Caki2 (cell line): ENCODE data around the gene RASGEF1C. TPM values are rescaled to one million over a fixed set of nuclear protein-coding genes. Genes with fewer than 3 reads are reported as not detected.

ENCODE experiments used
- DNase-seq: peaks from one replicate; pipeline ENCODE4 v3.0.0-alpha.2; 2015; ENCODE audit warnings: low read depth
- in situ Hi-C: cut with HindIII; loops from 2 replicates; pipeline ENCODE4 v1.10.0; 2016; ENCODE audit warnings: low sequenced_read_pairs, low pct_unique_long_range_greater_than_20kb, mixed read lengths
- total RNA-seq: library from RNA; depleted of rRNA; stranded (reverse); fragments of >200 nt; shearing (Covaris generic); gene quantifications from 2 replicates; pipeline ENCODE4 v1.2.3, GENCODE V29; 2014; ENCODE audit warnings: low replicate concordance; rRNA removed

RASGEF1C gene
- total RNA-seq, 1 experiment from 2014 or later, result 0.64 TPM

DNA sequence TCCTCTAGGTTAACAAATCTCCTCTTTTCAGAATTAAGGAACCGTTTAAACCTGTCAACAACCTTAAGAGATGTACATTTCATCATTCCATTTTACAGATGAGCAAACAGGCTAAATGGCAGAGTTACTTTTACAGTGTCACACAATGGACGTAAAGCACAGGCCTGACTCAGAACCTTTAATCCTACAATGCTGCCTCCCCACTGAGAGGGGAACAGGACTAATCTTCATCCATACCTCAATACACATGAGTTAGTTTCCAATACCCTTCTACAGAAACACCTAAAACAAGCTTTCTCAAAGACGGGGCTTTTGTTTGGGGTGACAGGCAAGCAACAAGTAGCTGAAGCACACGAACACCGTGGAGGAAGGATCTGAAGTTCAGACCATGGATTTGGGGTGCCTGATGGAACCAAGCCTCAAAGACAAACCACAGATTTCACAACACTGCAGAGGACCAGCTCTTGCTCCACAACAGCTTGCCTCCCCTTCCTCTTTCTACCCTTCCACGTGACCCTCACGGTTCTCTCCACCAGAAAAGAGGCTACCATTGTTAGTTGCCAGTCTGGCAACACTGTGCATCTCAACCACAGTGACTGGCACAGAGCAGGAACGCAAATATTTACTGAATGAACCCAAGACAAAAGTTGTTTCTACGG lies 139.3 kb downstream of the RASGEF1C start:
- in situ Hi-C loops, result no loop called here
- no peak for DNase-seq

- in situ Hi-C loops, result no loop called here
- DNase-seq, result no peak
Observed at GRCh38 chr5:180068519-180069090, 140.4 kb downstream of the RASGEF1C start.

- no peak for DNase-seq
- in situ Hi-C loops, result no loop called here
Observed at GRCh38 chr5:180067986-180068385, 141.0 kb downstream of the RASGEF1C start.

DNA sequence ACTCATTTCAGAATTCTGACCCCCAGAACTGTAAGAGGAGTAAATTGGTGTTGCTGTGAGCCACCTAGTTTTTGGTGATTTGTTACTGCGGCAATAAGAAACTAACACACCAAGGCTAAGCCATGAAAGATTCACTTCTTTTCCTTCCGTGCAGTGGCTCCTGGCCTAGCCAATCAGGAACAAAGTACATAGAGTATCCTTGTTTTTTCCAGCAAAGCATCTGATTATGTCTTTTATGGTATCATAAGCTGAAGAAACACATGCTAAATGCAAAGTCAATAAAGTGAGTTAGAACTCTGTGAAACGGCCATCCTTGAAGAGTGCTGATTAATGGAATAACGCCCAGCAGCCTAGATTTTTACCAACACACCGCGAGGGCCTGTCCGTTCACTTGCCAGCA lies 148.8 kb downstream of the RASGEF1C start:
- no peak for DNase-seq
- in situ Hi-C loops, result no loop called here

DNA sequence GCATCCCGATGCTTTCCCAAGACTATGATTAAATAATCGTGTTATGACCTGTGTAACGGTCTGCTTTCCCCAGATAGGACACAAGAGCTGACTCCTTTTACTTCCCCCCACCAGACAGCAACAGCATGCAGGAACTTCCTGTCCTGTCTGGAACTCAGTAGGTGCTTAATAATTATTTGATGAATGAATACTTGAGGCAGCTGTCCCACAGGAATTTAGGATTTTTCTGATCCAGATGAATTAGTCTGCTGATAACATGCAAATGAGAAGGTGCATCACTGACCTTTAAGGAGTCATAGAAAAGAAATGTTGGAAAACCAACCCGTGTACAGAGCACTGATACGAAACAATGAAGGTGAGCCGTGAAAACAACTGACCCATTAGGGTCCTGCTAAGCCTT lies 149.7 kb downstream of the RASGEF1C start:
- in situ Hi-C loops, result no loop called here
- no peak for DNase-seq

GRCh38 chr5:180056153-180056552 lies 152.9 kb downstream of the RASGEF1C start:
- no peak for DNase-seq
- in situ Hi-C loops, result no loop called here

- no peak for DNase-seq
- in situ Hi-C loops, result no loop called here
Observed at GRCh38 chr5:180054226-180054625, 154.8 kb downstream of the RASGEF1C start.

GRCh38 chr5:180053061-180053602 lies 155.9 kb downstream of the RASGEF1C start:
- DNase-seq, result no peak
- in situ Hi-C loops, result no loop called here

DNA sequence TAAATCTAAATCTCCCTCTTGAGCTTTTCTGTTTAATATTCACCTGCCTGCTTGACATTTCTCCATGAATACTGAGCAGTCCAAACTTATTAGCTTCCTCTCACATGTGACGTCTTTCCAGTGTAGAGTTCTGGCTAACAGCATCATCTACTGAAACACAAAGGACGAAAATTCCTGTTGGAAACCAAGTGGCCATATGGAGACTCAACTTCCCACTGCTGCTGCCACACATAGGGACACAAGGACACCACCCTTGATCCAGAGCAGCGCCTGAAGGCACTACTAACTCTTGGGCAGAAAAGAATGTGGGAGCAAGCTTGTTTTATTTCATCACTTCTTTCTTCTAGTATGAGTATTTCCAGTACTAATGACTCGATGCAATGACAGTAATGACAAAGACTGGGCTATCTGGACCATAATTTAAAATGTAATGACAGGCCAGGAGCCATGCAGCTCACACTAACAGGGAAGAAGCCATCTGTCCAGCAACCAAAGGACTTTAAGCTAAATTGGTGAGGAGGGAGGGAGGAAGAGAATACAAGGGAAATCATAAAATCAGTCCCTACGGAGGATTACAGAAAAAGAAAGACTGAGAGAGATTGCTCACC lies 156.7 kb downstream of the RASGEF1C start:
- no peak for DNase-seq
- in situ Hi-C loops, result no loop called here

Other genes starting within 250 kb of the RASGEF1C start
- gene RNF130, start 137.5 kb downstream of the RASGEF1C start, total RNA-seq, result 45.2 and 58.8 TPM in 2 replicates
- 33.4 and 46.5 TPM in 2 replicates for gene MAPK9, start 82.9 kb upstream of the RASGEF1C start, total RNA-seq
- 3.7 and 5.2 TPM in 2 replicates for gene GFPT2, start 144.1 kb upstream of the RASGEF1C start, total RNA-seq